Activated B cell treated with CpG ODN at 0.5 μM for 24 hours (primary cell): Measurements from ENCODE around the gene GOLIM4. TPM values are rescaled to one million over a fixed set of nuclear protein-coding genes. Genes with fewer than 3 reads are reported as not detected.

Experiments used
- ATAC-seq: fragments of 200-7000 bp; cut with Tn5 transposase; one replicate; pipeline ENCODE4 v1.10.0; 2021; ENCODE audit warnings: low read depth, mild to moderate bottlenecking, moderate library complexity
- CTCF ChIA-PET: fragments of 350-600 bp; sonication (Branson Sonifier 250); formaldehyde crosslinking; loops from one replicate; lab custom pipeline; 2021; ENCODE audit warnings: antibody characterized with exemption; lab: Charles Lee
- POLR2A ChIA-PET: fragments of 350-600 bp; sonication (Branson Sonifier 250); formaldehyde crosslinking; loops from one replicate; lab custom pipeline; 2021; ENCODE audit warnings: antibody characterized with exemption; lab: Charles Lee
- DNase-seq: peaks from one replicate; pipeline ENCODE4 v3.0.0; 2022
- H3K27ac Mint-ChIP-seq: one replicate; pipeline ENCODE4 v1.8.0; 2020; ENCODE audit warnings: mixed read lengths
- H3K27me3 Mint-ChIP-seq: one replicate; pipeline ENCODE4 v1.8.0; 2021; ENCODE audit warnings: mixed read lengths
- H3K36me3 Mint-ChIP-seq: one replicate; pipeline ENCODE4 v1.8.0; 2021; ENCODE audit warnings: low read depth, mixed read lengths
- H3K4me1 Mint-ChIP-seq: one replicate; pipeline ENCODE4 v1.8.0; 2021; ENCODE audit warnings: mixed read lengths
- H3K4me3 Mint-ChIP-seq: one replicate; pipeline ENCODE4 v1.8.0; 2020; ENCODE audit warnings: mild to moderate bottlenecking, mixed read lengths
- H3K9me3 Mint-ChIP-seq: one replicate; pipeline ENCODE4 v1.8.0; 2020; ENCODE audit warnings: mixed read lengths
- CTCF ChIP-seq: fragments of 200-600 bp; IDR thresholded peaks from one replicate; pipeline ENCODE4 v1.8.0; 2022; ENCODE audit warnings: antibody characterized with exemption, mild to moderate bottlenecking
- intact Hi-C: fragments of 100-400 bp; cut with micrococcal nuclease; formaldehyde crosslinking; loops from one replicate; pipeline ENCODE4 v1.15.1; 2024
- total RNA-seq: library from RNA; stranded (reverse); gene quantifications from 2 replicates; pipeline ENCODE4 v1.2.3, GENCODE V29; 2022

Gene GOLIM4
- total RNA-seq, 1 donor from 2014 or later, result 8.5 TPM

- Mint-ChIP-seq H3K4me3 (no peak overlapping the region), H3K27ac (no peak overlapping the region), H3K36me3 (no peaks in the 10 kb centered on the region), H3K4me1 (no peaks in the 10 kb centered on the region), H3K9me3 (no peaks in the 10 kb centered on the region), H3K27me3 (no peaks in the 10 kb centered on the region)
- intact Hi-C loops, result no loop called here
- no peak for DNase-seq
- ChIA-PET CTCF (no interaction called here), POLR2A (no interaction called here)
- TF ChIP-seq CTCF, result no peak
- ATAC-seq, result no peak
Measured at GRCh38 chr3:167978486-167978885, 117.2 kb downstream of the GOLIM4 start.

- no peak for TF ChIP-seq CTCF
- DNase-seq (no peak), ATAC-seq (no peak)
- ChIA-PET CTCF (no interaction called here), POLR2A (no interaction called here)
- Mint-ChIP-seq H3K36me3 (no peaks in the 10 kb centered on the region), H3K27ac (no peak overlapping the region), H3K9me3 (no peaks in the 10 kb centered on the region), H3K4me3 (no peak overlapping the region), H3K27me3 (no peaks in the 10 kb centered on the region), H3K4me1 (no peaks in the 10 kb centered on the region)
- intact Hi-C loops, result no loop called here
Measured at GRCh38 chr3:167978071-167978470, 117.7 kb downstream of the GOLIM4 start.

GRCh38 chr3:167976516-167977361 is 119.0 kb downstream of the GOLIM4 start:
- POLR2A ChIA-PET, result no interaction called here
- Mint-ChIP-seq H3K4me1 (no peaks in the 10 kb centered on the region), H3K9me3 (no peaks in the 10 kb centered on the region), H3K36me3 (no peaks in the 10 kb centered on the region), H3K27ac (no peak overlapping the region), H3K27me3 (no peaks in the 10 kb centered on the region), H3K4me3 (no peak overlapping the region)
- no peak for TF ChIP-seq CTCF
- no peak for DNase-seq
- intact Hi-C loops, result no loop called here
- CTCF ChIA-PET, result no interaction called here
- ATAC-seq, result no peak

GRCh38 chr3:167973901-167974300 is 121.8 kb downstream of the GOLIM4 start:
- DNase-seq (no peak), ATAC-seq (no peak)
- no peak for TF ChIP-seq CTCF
- Mint-ChIP-seq H3K4me1 (no peaks in the 10 kb centered on the region), H3K4me3 (no peak overlapping the region), H3K27ac (no peak overlapping the region), H3K36me3 (no peaks in the 10 kb centered on the region), H3K27me3 (no peaks in the 10 kb centered on the region), H3K9me3 (no peaks in the 10 kb centered on the region)
- intact Hi-C loops, result no loop called here
- CTCF ChIA-PET, result no interaction called here
- POLR2A ChIA-PET, result no interaction called here

- no peak overlapping the region for H3K27ac Mint-ChIP-seq
- ATAC-seq, result no peak
- H3K9me3 Mint-ChIP-seq, result no peaks in the 10 kb centered on the region
- ChIA-PET CTCF (no interaction called here), POLR2A (no interaction called here)
- no peaks in the 10 kb centered on the region for H3K4me1 Mint-ChIP-seq
- H3K27me3 Mint-ChIP-seq, result no peaks in the 10 kb centered on the region
- intact Hi-C loops, result no loop called here
- TF ChIP-seq CTCF, result no peak
- H3K4me3 Mint-ChIP-seq, result no peak overlapping the region
- no peak for DNase-seq
- no peaks in the 10 kb centered on the region for H3K36me3 Mint-ChIP-seq
Measured at GRCh38 chr3:167973046-167973445, 122.7 kb downstream of the GOLIM4 start.
